ENCODE results near the gene ZNF280C. TPM values are rescaled to one million over a fixed set of nuclear protein-coding genes. Genes with fewer than 3 reads are reported as not detected.

Gene ZNF280C
- total and polyA plus RNA-seq, 9 donors = 2.0 to 8.0 (median 4.8) TPM

DNA sequence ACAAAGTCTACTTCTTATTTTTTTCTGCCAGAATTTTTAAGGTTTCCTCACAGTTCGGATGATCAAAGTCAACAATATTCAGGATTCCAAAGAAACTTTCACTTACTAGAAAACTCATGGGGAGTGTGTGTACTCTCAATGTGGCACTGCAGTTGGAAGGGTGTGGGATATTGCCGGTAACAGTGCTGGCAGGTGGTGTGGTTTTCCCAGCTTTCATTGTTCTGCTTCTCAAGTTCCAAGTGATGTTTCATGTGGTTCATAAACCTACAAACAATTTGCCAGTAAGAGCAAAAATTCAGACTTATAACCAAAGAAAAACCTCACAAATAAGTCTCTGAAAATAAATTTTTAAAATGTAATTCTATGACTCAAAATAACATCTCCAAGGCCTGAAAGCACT is 39.8 kb downstream of the ZNF280C start:
- TF ChIP-seq POLR2A (IDR thresholded peaks at IDR 0.05) (no peak), EP300 (IDR thresholded peaks at IDR 0.05) (no peak)
- TF ChIP-seq, protein P1, sequence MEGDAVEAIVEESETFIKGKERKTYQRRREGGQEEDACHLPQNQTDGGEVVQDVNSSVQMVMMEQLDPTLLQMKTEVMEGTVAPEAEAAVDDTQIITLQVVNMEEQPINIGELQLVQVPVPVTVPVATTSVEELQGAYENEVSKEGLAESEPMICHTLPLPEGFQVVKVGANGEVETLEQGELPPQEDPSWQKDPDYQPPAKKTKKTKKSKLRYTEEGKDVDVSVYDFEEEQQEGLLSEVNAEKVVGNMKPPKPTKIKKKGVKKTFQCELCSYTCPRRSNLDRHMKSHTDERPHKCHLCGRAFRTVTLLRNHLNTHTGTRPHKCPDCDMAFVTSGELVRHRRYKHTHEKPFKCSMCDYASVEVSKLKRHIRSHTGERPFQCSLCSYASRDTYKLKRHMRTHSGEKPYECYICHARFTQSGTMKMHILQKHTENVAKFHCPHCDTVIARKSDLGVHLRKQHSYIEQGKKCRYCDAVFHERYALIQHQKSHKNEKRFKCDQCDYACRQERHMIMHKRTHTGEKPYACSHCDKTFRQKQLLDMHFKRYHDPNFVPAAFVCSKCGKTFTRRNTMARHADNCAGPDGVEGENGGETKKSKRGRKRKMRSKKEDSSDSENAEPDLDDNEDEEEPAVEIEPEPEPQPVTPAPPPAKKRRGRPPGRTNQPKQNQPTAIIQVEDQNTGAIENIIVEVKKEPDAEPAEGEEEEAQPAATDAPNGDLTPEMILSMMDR (IDR thresholded peaks at IDR 0.05) = no peak
- intact Hi-C loops (cut with DNase I) = no loop called here
- no peak for DNase-seq
- Histone ChIP-seq H3K4me3 (no peak overlapping the region), H3K36me3 (no peaks in the 10 kb centered on the region), H3K4me1 (ENCODE audit: insufficient read depth) (no peaks in the 10 kb centered on the region), H3K27me3 (no peaks in the 10 kb centered on the region), H3K27ac (no peak overlapping the region), H3K9me3 (no peaks in the 10 kb centered on the region)
- 75 to 90% (median 84%) methylated on average over 2 of the region's 2 CpGs for WGBS, 3 donors

DNA sequence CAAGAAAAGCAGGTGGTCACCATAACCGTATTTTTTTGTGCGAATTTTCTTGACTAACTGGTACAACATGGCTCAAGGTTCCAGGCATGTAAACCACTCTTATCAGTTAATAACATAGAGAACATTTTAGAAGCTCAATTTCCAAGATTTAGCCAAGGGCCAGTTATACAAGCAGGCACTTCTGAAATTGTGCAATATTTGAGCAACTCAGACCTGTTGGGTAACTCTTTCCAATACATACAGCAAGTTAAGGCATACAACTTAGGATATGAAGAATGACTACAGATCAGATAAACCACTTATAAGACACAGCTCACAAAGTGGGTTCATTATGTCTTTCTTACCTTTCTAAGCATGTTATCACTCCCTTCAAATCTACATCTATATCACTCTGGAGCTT is 43.9 kb downstream of the ZNF280C start:
- Histone ChIP-seq H3K9me3 (no peaks in the 10 kb centered on the region), H3K36me3 (no peaks in the 10 kb centered on the region), H3K27ac (no peak overlapping the region), H3K4me1 (ENCODE audit: insufficient read depth) (no peaks in the 10 kb centered on the region), H3K4me3 (no peak overlapping the region), H3K27me3 (no peaks in the 10 kb centered on the region)
- 69 to 82% (median 73%) methylated on average over 2 of the region's 2 CpGs for WGBS, 3 donors
- no peak for DNase-seq
- intact Hi-C loops (cut with DNase I) = no loop called here
- TF ChIP-seq, protein P1 (IDR thresholded peaks at IDR 0.05) = no peak
- no peak for TF ChIP-seq EP300 (IDR thresholded peaks at IDR 0.05)
- TF ChIP-seq POLR2A (IDR thresholded peaks at IDR 0.05) = no peak

DNA sequence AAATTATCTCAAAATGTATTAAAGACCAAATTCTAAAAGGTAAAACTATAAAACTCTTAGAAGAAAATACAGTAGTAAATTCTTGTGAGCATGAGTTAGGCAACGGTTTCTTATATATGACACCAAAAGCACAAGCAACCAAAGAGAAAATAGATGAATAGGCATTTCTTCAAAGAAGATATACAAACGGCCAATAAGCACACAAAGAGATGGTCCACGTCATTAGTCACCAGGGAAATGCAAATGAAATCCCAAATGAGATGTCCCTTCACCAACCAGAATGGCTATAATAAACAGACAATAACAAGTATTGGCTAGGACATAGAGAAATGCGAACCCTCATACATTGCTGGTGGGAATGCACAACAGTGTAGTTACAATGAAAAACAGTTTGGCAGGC is 52.4 kb downstream of the ZNF280C start:
- no peak overlapping the region for H3K4me3 ChIP-seq
- intact Hi-C loops (cut with DNase I) = no loop called here
- H3K27me3 ChIP-seq = no peaks in the 10 kb centered on the region
- 64 to 78% (median 75%) methylated on average over 4 of the region's 4 CpGs for WGBS, 3 donors
- TF ChIP-seq POLR2A (IDR thresholded peaks at IDR 0.05) = no peak
- no peak for TF ChIP-seq EP300 (IDR thresholded peaks at IDR 0.05)
- TF ChIP-seq, protein P1 (IDR thresholded peaks at IDR 0.05) = no peak
- no peaks in the 10 kb centered on the region for H3K4me1 ChIP-seq (ENCODE audit: insufficient read depth)
- no peaks in the 10 kb centered on the region for H3K9me3 ChIP-seq
- no peak overlapping the region for H3K27ac ChIP-seq
- no peak for DNase-seq
- H3K36me3 ChIP-seq = no peaks in the 10 kb centered on the region

DNA sequence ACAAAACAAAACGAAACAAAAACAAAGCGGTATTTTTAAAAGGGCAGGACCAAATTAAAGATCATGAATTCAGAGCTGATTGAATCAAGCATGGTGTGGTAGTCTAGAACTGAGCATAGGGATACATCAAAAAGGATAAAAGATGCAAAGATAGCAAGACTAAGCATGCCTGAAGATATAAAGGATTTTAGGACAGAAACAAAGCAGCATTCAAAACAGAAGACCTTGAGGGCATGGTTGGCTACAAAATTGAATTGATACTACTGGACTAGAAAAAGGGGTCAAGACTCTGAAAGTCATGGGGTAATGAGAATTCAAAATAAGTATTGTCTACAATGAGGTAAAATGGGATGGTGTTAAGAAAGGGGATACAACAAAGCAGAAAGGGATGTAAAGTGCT is 55.3 kb downstream of the ZNF280C start:
- 76 to 88% (median 83%) methylated on average over 2 of the region's 2 CpGs for WGBS, 3 donors

More for the DNA sequence above, 55.3 kb downstream of the ZNF280C start:
- DNase-seq = no peak
- intact Hi-C loops (cut with DNase I) = no loop called here
- H3K4me3 ChIP-seq = no peak overlapping the region
- no peaks in the 10 kb centered on the region for H3K36me3 ChIP-seq
- H3K27me3 ChIP-seq = no peaks in the 10 kb centered on the region
- TF ChIP-seq EP300 (IDR thresholded peaks at IDR 0.05) (no peak), POLR2A (IDR thresholded peaks at IDR 0.05) (no peak)
- TF ChIP-seq, protein P1 (IDR thresholded peaks at IDR 0.05) = no peak
- no peaks in the 10 kb centered on the region for H3K9me3 ChIP-seq
- no peak overlapping the region for H3K27ac ChIP-seq
- no peaks in the 10 kb centered on the region for H3K4me1 ChIP-seq (ENCODE audit: insufficient read depth)

All from ovary (tissue), 9 donors.